ENCODE data around the gene NUP42. TPM values are rescaled to one million over a fixed set of nuclear protein-coding genes. Genes with fewer than 3 reads are reported as not detected.

The NUP42 gene, protein sequence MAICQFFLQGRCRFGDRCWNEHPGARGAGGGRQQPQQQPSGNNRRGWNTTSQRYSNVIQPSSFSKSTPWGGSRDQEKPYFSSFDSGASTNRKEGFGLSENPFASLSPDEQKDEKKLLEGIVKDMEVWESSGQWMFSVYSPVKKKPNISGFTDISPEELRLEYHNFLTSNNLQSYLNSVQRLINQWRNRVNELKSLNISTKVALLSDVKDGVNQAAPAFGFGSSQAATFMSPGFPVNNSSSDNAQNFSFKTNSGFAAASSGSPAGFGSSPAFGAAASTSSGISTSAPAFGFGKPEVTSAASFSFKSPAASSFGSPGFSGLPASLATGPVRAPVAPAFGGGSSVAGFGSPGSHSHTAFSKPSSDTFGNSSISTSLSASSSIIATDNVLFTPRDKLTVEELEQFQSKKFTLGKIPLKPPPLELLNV
- total RNA-seq: 22.8 and 35.8 TPM in 2 replicates

DNA sequence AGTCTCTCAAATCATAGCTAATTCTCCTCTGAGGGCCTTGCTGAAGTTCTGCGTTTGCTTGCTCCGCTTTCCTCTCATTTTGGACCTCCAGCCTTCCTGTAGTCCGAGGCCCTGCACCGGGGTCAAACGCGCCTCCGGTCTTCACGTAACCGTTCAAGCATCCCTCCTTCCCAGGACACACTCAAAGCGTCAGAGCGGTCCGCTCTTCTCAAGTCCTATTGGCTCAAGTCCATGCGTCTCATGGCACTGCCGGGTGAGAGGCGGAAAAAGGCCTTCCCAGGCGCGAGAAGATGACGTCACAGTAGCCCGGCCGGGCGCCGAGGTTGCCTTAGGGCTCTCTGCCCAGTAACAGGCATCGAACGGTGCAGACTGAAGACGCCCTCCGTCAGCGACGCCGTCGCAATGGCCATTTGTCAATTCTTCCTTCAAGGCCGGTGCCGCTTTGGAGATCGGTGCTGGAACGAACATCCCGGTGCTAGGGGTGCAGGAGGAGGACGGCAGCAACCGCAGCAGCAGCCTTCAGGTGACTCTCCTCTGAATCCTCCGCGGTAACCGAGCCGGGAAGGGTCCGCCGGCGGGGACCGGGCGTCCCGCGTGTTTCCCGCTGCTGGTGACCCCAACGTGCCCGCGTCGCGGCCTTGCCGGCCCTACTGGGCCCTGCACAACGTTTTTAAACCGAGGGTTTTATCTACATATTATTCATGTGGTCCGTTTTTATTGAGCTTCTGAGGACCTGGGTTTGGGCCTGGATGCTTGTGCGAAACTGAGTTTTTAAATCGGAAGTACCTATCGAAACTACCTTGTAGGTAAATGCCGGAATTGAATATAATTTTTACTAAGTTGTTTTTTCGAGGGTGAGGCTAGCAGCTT lies at the start of gene NUP42:
NUP42 (plus strand) TSS at position 365 of the 870 bp plus-strand sequence; CDS start at position 403, 38 bp downstream.

DNA sequence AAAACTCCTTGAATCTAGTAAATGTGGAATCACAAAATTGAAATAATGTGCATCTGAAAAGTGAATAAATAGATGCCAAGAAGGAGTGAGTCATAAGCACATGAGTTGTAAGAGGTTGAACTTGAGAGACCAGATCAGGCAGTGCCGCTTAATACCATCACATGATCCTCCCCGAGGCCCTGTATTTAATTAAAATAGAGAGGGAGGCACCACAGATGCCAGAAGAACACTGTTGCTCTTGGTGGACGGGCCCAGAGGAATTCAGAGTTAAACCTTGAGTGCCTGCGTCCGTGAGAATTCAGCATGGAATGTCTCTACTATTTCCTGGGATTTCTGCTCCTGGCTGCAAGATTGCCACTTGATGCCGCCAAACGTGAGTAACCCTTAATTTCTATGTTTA lies 64.7 kb downstream of the NUP42 start, which contains the start of gene GPNMB:
GPNMB (plus strand) TSS at position 221 of the 400 bp plus-strand sequence; CDS start at position 304, 83 bp downstream.

Other genes starting within 250 kb of the NUP42 start
- gene HYCC1, start 167.9 kb upstream of the NUP42 start, total RNA-seq: 37.5 and 85.1 TPM in 2 replicates
- 34.9 and 43.6 TPM in 2 replicates for gene KLHL7, start 76.3 kb upstream of the NUP42 start, total RNA-seq
- 19.6 and 23.2 TPM in 2 replicates for gene GPNMB, start 64.7 kb downstream of the NUP42 start, total RNA-seq
- gene MALSU1, start 117.3 kb downstream of the NUP42 start, total RNA-seq: 81.3 and 82.6 TPM in 2 replicates